GM20000 (cell line): ENCODE results near the gene PCGF3.

ENCODE experiments used
- DNase-seq: peaks from one replicate; pipeline ENCODE4 v3.0.0; 2012; ENCODE audit warnings: low spot score
- CTCF ChIP-seq: IDR thresholded peaks from 2 replicates; pipeline ENCODE4 v1.5.1; 2012; ENCODE audit warnings: mild to moderate bottlenecking, control low read depth; ENCODE audit errors: extremely low read depth, missing control alignments

The PCGF3 gene

GRCh38 chr4:766152-766515 is 60.5 kb downstream of the PCGF3 start:
- DNase-seq: no peak
- no peak for TF ChIP-seq CTCF

GRCh38 chr4:766559-767283 is 61.1 kb downstream of the PCGF3 start:
- TF ChIP-seq CTCF: no peak
- no peak for DNase-seq

- DNase-seq: no peak
- TF ChIP-seq CTCF: no peak
Measured at GRCh38 chr4:768076-768475, 62.4 kb downstream of the PCGF3 start.

- TF ChIP-seq CTCF: no peak
- DNase-seq: no peak
Measured at GRCh38 chr4:768995-769394, 63.4 kb downstream of the PCGF3 start.

- DNase-seq: no peak
- no peak for TF ChIP-seq CTCF
Measured at GRCh38 chr4:769511-769910, 63.9 kb downstream of the PCGF3 start.

- DNase-seq: no peak
- TF ChIP-seq CTCF: no peak
Measured at GRCh38 chr4:770022-770421, 64.4 kb downstream of the PCGF3 start.

GRCh38 chr4:771464-771863 is 65.8 kb downstream of the PCGF3 start:
- TF ChIP-seq CTCF: no peak
- DNase-seq: no peak
